HG03565 (cell line): ENCODE data around the gene INPP5A.
"Not testable (repeated sequence)": the region's sequence is repeated elsewhere in the genome, so short reads cannot be mapped to it uniquely, and the experiment has no call there.

Source experiments
- ATAC-seq: cut with Tn5 transposase; IDR thresholded peaks from one replicate; pipeline ENCODE4 v1.9.1; 2021; ENCODE audit warnings: mild to moderate bottlenecking, moderate library complexity; ENCODE audit not compliant: unreplicated experiment

Gene INPP5A, protein sequence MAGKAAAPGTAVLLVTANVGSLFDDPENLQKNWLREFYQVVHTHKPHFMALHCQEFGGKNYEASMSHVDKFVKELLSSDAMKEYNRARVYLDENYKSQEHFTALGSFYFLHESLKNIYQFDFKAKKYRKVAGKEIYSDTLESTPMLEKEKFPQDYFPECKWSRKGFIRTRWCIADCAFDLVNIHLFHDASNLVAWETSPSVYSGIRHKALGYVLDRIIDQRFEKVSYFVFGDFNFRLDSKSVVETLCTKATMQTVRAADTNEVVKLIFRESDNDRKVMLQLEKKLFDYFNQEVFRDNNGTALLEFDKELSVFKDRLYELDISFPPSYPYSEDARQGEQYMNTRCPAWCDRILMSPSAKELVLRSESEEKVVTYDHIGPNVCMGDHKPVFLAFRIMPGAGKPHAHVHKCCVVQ

DNA sequence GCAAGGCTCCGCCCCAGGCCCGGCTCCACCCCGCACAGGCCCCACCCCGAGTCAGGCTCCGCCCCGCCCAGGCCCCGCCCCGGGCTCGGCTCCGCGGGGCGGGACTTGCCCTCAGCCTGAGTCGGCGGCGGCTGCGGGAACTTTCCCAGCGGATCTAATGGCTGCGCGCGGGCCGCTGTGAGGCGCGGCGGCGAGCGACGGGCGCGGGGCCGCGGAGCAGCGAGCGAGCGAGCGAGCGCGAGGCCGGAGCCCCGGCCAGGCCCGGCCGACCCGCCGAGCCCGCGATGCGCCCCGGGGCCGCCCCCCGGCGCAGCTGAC is at the start of gene INPP5A:
TSS of gene INPP5A (plus strand) at position 104 of the 318 bp plus-strand sequence. CDS start 310 bp downstream, outside the sequence.
- ATAC-seq = peak; percentile 58

DNA sequence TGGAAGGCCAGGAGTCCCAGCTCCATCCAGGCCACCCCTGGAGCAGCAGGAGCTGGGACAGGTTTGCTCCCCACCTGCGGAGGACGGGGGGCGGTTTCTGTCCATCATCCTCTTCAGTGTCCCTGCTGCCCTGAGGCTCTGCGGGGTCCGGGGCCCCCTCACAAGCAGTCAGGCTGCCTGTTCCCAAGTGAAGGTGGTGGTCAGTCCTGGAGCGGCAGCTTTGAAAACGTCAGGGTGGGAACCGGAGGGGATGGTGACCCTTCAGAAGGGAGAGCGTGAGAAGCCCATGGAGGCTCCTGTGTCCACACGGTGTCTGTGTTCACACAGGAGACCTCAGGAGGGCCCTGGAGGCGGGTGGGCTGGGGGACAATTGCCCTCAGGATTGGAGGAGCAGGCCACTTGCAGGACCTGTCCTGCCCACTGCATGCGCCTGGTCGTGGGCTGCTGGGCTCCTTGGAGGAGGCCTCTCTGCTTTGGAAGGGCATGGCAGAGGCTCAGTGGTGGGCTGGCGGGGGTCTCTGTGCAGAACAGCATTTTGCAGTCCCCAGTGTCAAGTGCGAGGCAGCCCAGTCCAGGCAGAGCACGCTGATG is 49.3 kb upstream of the INPP5A start:
- ATAC-seq = no peak

DNA sequence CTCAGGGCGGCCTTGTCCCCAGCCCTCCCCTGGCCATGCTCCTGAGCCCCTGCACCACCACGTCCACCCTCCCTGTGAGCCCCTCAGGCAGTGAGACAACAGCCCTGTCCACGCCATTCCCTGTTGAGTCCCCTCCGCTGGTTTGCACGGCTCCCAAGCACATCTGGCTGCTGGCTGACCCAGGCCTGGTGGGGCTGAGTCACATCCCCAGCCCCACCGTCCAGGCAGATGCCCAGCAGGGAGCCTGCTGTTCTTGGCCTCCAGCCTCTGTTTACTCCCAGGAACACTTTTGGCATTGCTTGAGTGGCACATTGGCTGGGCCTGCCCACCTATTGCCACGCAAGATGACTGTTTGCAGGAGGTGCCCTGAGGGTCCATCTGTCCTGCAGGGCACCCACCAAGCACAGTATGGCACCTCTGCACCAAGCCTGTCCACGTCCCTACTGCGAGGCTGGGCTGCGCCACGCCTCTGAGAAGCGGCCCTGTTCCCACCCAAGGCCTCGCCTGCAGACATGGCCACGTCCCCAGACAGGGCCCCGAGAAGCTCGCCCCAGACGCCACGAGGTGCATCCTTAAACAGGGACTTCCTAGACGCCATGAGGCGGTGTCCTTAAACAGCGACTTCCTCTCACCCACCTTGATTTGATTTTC is 48.4 kb upstream of the INPP5A start:
- no peak for ATAC-seq

DNA sequence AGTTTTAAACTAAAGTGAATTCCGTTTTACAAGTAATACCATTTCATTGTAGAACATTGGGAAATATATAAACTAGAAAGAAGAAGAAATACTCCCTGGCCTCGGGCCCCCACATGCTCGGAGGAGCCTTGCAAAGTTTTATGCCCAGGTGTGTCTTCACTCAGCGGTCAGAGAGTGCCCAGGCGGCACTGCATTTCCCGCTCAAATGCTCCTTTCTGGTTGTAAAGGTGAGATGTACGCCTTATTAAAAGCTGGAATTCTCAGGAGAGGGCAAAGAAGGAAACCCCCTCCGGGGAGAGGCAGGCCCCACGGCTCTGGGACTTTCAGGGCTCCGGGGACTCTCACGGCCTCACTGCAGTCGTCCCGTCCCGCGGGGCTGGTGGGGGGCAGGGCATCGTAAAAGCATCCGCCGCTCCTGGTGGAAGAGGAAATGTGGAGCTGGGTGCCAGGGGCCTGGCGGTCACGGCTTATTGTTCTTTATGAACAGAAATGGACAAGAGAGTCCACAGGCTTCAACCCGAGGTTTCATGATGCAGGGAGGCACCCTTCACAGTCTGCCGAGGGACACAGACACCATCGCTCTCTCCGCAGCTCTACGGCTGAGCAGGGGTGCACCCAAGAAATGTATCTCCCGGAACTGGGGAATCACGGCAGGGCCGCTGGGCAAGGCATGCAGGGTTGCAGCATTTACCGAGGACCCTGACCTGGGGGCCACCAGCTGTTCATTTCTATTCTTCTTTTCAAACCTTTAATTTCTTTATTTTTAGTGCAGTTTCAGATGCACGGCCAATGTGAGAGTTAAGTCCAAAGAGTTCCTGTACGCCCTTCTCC is 47.7 kb upstream of the INPP5A start:
- ATAC-seq = no peak

DNA sequence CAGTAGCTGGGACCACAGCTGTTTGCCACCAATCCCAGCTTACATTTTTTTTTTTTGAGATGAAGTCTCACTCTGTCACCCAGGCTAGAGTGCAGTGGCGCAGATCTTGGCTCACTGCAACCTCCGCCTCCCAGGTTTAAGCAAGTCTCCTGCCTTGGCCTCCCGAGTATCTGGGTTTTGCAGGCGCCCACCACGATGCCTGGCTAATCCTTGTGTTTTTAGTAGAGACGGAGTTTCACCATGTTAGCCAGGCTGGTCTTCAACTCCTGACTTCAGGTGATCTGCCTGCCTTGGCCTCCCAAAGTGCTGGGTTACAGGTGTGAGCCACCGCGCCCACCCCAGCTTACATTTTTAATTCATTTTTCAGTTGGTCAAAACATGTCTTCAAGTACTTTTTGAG is 46.1 kb upstream of the INPP5A start:
- not testable (repeated sequence) for ATAC-seq

DNA sequence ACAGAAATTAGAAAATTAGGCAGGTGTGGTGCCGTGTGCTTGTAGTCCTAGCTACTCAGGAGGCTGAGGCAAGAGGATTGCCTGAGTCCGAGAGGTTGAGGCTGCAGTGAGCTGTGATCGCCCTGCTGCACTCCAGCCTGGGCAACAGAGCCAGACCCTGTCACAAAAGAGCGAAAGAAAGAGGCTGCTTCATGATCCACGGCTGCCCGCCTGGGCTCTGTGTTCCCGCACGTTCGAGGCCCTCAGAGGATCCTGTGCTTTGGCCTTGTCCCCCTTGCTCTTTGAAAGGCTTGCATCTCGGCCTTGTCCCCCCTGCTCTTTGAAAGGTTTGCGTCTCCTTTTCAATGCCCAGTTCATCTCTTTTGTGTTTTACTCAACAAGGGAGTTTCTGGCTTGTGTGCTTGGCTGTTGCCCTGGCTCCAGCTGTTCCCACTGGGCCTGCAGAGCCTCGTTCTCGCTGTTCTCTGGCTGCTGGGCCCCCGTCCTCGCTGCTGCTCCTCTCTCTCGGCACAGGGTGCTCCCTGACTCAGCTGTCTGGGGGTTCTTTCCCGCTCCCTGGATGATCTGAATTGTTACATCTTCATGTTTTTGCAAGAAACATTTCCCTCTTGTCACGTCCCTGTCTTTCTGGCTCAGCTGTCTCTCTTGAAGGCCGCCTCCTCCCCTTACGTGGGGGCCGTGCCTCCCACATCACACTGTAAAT is 45.1 kb upstream of the INPP5A start:
- no peak for ATAC-seq

DNA sequence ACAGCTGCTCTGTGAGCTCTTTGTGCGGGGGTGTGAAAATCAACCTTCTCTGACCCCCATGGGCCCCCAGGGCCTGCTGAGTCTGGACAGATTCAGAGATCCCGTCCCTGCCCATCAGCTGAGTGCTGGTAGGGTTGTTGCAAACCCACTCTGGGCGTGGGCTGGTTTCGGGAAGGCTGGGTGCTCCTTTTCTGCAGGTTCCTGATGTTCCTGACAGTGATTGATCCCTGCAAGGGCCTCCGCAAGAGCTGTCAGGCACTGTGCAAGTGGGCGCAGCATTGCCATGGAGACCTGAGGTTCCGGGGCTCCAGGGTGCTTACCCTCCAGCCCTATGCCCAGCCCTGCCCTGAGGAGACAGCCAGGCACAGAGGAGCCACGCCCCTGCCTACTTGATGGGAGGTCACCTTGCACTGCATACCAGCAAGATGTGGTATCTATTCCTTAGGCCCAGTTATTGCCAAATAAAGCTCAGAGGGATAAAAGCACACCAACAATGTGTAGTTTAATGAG is 44.3 kb upstream of the INPP5A start:
- no peak for ATAC-seq

DNA sequence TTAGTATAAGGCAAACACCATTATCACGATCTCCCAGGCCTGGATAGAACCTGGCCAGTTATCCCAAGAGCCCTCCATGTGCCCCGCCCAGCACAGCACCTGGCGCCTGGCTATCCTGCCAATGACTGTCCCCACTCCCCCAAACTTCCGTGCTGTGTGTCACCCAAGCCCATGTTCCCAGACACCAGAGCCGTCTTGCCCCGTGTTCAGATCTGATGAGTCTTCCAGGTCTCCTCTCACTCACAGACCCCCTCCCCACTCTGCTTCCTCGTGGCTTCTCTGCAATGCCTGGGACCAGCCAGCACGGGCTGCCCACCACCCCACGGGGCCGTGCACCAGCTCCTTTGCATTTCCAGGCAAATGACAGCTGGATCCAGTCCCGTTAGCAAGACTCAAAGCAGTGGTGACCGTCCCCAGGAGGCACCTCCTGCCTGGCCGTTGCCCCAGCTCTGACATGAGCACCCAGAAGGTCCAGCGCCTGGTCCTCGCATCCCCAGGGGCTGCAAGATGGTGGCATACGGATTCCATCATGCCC is 43.8 kb upstream of the INPP5A start:
- no peak for ATAC-seq

DNA sequence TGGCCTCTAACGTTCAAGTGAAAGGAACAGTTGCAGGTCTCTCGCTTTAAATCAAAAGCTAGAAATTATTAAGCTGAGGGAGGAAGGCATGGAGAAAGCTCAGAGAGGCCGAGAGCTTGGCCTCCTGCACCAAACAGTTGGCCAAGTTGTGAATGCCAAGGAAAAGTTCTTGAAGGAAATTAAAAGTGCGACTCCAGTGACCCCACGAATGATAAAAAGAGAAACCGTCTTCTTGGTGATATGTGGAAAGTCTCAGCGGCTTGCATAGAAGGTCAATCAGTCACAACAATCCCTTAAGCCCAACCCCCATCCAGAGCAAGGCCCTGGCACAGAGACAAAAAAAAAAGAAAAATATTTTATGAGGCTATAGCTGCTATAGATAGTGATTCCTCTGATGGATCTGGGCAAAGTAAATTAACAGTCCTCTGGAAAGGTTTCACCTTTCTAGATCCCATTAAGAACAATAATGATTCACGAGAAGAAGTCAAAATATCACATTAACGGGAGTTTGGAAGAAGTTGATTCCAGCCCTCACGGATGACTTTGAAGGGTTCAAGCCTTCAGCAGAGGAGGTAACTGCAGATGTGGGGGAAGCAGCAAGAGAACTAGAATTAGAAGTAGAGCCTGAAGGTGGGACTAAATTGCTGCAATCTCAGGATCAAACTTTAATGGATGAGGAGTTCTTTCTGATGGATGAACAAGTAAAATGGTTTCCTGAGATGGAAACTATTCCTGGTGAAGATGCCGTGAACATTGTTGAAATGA is 42.5 kb upstream of the INPP5A start:
- ATAC-seq = no peak

DNA sequence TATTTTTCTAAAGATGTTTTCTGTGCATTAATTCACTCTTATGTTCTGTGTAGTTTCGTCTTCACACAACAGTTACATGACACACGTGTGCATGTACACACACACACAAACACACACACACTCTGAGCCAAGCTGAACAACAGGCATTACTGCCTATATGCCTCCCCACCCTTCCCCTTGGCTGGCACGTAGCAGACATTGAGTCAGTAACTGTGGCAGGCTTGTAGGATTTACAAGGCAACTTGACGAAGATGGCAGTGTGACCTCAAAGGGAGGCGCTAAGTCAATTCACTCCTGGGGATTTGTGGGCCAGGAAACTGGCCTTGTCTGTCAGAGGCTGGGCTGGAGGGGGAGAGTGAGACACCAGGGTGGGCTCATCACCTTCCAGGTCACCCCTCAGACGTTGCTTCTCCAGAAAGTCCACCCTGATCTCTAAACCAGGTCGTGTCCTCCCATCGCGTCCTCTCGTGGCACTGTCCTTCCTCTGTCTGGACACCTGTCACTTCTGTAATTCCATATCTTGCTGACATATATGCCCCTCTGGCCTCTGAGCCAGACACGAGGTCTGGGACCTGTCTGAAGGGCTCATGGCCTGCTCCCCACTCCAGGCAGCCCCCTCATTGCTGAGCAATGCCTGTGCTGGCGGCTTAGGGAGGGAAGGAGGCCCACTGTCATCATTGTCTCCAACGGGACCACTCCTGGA is 41.1 kb upstream of the INPP5A start:
- ATAC-seq = no peak

DNA sequence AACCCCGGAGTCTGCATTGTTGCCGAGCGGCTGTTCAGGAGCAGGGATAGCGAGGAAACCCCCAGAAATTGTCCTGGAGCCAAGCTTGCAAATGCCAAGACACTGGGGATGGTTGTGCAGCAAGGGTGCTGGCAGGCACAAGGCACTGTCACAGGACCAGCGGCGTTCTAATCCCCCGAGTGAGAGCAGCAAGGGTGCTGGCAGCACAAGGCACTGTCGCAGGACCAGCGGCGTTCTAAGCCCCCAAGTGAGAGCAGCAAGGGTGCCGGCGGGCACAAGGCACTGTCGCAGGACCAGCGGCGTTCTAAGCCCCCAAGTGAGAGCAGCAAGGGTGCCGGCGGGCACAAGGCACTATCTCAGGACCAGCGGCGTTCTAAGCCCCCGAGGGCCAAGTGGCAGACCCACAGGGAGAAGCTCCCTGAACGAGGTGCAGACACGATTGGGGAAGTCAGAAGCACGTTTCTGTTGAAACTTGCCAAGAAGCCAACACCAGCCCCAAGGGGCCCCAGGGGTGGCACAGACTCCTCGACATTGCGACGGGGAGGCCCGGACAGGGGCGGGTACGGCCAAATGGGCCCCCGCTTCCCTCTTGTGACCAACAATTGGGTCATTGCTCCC is 40.4 kb upstream of the INPP5A start:
- ATAC-seq = no peak

DNA sequence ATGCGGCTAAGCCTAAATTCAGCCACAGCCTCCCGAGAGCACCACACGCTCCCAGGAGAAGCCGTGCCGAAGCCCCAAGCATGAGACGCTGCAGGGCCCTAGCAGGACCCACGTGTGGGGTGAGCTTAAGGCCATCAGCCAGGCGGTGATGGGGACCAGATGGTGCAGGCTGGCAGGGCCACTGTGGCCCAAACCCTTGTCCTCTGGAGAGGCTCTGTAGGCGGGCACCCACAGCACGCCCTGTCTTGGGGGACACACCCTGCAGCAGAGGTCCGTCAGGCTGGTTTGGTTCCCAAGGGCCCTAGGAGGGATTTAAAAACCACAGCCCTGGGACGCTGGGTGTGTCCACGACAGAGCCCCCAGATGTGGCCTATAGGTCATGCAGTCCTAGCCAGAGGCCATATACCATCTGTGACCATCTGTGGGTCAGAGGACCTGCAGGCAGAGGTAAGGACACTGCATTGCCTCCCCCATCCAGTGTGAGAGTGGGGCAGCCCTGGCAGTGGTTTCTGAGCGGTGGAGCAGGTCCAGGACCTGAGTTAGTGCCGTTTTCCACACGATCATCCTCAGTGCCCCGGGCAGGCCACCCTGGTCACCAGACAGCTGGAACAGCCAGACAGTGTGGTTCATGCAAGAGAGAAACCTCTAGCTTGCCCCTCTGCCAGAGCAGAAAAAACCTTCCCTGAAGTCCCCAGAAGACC is 39.6 kb upstream of the INPP5A start:
- ATAC-seq = no peak

DNA sequence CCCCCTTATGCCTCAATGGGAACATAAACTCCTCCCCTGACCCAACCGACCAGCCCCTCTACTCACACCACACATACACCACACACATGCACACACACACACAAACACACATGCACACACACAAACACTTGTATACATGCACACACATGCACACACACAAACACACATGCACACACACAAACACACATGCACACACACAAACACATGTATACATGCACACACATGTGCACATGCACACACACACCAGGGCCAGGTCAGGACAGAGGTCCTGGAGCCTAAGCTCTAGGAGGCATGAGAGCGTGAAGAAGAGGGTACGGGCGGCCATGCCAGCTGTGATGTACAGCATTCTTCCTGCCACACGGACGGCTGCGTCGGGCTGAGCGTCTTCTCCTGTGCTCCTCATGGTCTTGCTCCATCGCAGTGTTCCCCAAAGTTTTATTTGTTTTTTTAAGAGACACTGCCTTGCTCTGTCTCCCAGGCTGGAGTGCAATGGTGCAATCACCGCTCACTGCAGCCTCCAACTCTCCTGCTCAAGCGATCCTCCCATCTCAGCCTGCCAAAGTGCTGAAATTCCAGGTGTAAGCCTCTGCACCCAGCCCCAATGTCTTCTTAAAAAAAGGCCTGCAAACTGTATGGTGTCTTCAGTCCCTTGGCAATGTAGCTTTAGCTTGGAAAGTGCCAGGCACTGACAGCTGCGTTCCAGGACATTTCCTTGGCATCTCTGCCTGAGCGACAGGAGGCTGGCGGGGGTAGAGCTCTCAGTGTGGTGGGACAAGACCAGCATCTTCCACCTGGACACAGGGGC is 38.8 kb upstream of the INPP5A start:
- no peak for ATAC-seq

DNA sequence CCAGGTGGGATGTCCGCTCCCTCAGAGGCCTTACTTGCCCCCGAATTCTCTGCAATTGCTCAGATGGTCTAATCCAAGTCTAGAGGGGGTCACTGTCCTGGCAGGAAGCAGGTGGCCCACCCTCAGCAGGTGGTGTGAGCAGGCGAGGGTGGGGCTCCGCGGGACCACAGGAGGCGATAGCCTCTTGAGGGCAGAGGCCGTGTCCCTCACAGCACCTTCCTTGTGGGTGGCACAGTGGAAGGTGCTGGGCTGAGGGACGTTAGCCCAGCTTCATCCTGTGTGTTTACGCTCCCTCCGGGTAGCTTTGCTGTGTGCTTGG is 38.3 kb upstream of the INPP5A start:
- ATAC-seq = no peak

DNA sequence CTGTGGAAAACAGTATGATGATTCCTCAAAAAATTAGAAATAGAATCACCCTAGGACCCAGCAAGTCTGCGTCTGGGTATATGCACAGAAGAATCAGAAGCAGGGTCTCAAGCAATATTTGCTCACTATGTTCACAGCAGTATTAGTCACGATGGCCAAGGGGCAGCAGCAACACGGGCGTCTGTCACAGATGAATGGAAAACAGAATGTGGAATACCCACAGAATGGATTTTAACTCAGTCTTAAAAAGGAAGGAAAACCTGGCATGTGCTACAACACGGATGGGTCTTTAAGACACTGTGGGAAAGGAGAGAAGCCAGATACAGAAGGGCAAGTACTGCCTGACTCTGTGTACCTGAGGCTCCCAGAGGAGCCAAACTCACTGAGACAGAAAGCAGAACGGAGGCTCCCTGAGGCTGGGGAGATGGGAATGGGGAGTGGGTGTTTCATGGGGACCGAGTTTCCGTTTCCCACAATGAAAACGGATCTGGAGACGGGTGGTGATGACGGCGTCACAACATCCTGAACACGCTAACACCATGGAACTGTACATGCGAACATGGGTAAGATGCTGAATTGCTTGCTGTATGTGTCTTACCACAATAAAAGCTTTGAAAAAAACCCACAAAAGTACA is 36.7 kb upstream of the INPP5A start:
- no peak for ATAC-seq

DNA sequence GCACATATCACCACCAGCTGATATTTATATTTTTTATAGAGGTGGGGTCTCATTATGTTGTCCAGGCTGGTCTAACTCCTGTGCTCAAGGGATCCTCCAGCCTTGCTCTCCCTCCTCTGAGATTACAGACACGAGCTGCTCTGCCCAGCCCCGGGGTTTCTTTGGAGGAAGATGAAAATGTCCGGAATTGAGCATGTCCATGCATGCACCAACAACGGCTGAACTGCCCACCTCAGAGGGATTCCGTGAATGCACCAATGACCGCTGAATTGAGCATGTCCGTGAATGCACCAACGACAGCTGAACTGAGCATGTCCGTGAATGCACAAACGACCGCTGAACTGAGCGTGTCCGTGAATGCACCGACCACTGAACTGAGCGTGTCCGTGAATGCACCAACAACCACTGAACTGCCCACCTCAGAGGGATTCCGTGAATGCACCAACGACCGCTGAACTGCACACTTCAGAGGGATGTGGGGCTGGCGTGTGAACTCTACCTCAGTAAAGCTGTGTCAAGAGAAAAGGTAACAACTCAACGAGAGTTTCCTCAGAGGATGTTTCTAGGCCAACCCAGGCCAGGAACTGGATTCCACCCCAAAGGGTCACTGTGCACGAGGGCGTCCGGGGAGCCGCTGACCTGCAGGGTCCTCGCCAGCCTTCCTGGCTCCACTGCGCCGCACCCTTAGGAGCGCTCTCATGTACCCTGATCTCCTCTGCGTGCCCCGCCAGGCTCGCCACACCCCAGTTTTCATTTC is 34.9 kb upstream of the INPP5A start:
- no peak for ATAC-seq
